Measurements from ENCODE around the gene CCDC146.

Gene CCDC146

GRCh38 chr7:77306231-77307067 lies 184.0 kb downstream of the CCDC146 start:
- TF ChIP-seq POLR2A (IDR thresholded peaks at IDR 0.05; ENCODE audit: low read depth, low read length), result no peak
- DNase-seq (ENCODE audit: insufficient read length, low spot score) (no peak), FAIRE-seq (no peak)

DNA sequence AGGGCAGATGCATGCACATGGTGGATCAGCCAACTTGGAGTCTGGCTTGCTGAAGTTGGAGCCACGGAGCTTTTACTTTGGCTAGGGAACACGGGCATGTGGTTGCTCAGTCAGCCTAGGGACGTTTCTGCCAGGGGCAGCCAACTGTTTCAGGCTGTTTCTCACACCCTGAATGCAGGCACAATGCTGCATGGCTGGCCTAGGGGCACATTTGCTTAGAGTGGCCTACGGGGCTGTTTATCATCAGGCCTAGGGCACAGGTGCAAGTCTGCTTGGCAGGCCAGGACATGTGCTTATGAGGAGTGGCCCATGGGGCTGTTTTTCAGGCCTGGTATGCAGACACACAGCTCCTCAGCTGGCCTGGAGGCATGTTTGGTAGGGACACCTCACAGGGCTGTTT lies 186.4 kb downstream of the CCDC146 start:
- no peak for TF ChIP-seq POLR2A (IDR thresholded peaks at IDR 0.05; ENCODE audit: low read depth, low read length)
- FAIRE-seq (no peak), DNase-seq (ENCODE audit: insufficient read length, low spot score) (no peak)

DNA sequence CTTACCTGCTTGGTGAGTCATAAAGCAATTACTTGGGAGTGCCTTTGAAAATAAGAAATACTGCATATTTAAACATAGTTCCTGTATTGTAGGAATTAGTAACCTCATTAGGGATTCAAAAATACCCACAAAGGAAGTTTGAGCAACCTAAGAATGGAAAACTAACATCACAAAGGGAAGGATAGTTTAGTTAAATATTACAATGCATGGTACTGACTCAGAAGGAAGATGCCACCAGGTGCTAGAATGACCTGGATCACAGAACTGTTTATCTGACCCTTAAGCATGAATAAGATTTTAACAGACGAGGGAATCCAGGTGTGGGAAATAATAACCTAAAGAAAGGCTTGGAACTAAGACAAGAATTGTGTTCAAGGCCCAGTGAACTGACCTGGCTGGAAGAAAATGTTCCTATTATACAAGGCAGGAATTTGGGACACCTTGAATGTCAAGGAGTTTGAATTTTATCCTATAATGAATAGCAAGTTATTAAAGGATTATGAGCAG lies 187.4 kb downstream of the CCDC146 start:
- no peak for TF ChIP-seq POLR2A (IDR thresholded peaks at IDR 0.05; ENCODE audit: low read depth, low read length)
- FAIRE-seq, result no peak
- DNase-seq (ENCODE audit: insufficient read length, low spot score), result no peak

- no peak for DNase-seq (ENCODE audit: insufficient read length, low spot score)
- no peak for TF ChIP-seq POLR2A (IDR thresholded peaks at IDR 0.05; ENCODE audit: low read depth, low read length)
- FAIRE-seq, result no peak
Observed at GRCh38 chr7:77310982-77311381, 188.6 kb downstream of the CCDC146 start.

DNA sequence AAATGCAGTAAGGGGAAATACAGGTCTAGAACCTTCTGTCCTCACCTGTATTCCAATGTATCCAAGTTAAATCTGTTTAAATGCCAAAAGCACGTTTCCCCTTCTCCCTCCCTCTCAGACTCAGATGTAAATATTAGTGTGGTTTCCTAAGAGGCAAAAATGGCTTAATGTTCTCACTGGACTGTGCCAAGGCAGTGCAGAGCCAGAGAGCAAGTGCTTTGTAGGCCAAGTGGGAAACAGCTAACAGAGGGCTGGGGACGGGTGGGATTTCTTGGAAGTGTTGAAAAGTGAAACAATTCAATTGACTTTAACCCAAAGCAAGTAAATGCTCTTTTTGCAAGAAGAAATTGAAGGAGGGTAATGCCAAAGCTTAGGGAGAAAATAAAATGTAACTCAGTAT lies 190.7 kb downstream of the CCDC146 start:
- no peak for TF ChIP-seq POLR2A (IDR thresholded peaks at IDR 0.05; ENCODE audit: low read depth, low read length)
- FAIRE-seq (no peak), DNase-seq (ENCODE audit: insufficient read length, low spot score) (no peak)

GRCh38 chr7:77313876-77314480 lies 191.6 kb downstream of the CCDC146 start:
- TF ChIP-seq POLR2A (IDR thresholded peaks at IDR 0.05; ENCODE audit: low read depth, low read length), result no peak
- no peak for FAIRE-seq
- no peak for DNase-seq (ENCODE audit: insufficient read length, low spot score)

- no peak for FAIRE-seq
- no peak for TF ChIP-seq POLR2A (IDR thresholded peaks at IDR 0.05; ENCODE audit: low read depth, low read length)
- DNase-seq (ENCODE audit: insufficient read length, low spot score), result no peak
Observed at GRCh38 chr7:77315182-77315591, 192.8 kb downstream of the CCDC146 start.

DNA sequence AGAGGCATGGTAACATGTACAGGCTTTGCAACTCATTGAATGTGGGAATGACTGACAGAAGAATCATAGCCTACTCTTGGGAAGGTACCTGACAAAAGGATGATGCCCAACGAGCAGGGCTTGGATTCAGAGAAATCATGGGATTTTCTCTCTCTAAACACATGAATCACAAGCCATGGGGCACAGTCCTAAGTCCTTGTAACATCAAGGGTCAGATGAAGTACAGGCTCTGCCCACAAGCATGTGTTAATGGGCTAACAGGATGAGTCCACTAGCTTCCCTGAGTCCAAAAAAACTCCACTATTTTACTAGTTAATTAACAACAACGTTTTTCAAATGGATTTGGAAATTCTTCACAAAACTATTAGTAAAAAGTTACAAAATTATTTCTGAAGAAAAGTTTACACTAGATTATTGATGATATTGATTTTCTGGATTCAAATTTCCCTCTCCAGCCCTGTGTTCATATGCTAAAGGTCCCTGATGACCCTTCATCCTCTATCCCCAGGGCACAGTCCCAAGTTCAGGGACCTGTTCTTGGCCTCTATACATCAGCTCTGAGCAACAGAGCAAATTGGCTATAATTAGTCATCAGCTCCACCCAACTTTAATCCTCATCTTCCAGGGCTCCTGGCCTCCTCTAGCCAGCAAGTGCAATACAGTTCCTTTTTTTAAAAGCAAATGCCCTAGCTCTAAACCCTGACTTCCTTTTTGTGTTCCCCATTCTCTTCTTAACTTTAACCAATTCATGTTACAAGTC lies 194.0 kb downstream of the CCDC146 start:
- no peak for TF ChIP-seq POLR2A (IDR thresholded peaks at IDR 0.05; ENCODE audit: low read depth, low read length)
- FAIRE-seq (peak; percentile 38), DNase-seq (ENCODE audit: insufficient read length, low spot score) (no peak)

GRCh38 chr7:77318019-77318418 lies 195.6 kb downstream of the CCDC146 start:
- TF ChIP-seq POLR2A (IDR thresholded peaks at IDR 0.05; ENCODE audit: low read depth, low read length), result no peak
- FAIRE-seq, result no peak
- no peak for DNase-seq (ENCODE audit: insufficient read length, low spot score)

DNA sequence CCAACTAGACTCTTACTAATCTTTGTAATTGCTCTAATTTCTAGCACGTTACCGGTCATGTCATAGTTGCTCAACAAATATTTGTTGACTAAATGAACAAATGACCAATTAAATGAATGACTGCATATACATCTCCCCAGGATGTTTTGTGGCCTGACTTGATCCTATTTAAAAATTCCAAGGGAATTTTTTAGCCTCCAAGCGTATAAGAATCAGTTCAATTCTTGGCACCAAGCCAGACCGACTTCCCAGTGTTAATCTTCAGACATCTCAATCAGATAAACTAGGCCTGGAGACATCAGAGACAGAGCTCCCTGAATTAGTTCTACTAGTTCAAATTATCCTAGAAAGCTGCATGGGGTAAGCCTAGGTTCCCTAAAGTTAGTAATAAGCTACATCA lies 197.7 kb downstream of the CCDC146 start:
- DNase-seq (ENCODE audit: insufficient read length, low spot score) (no peak), FAIRE-seq (no peak)
- TF ChIP-seq POLR2A (IDR thresholded peaks at IDR 0.05; ENCODE audit: low read depth, low read length), result no peak

- FAIRE-seq, result no peak
- no peak for TF ChIP-seq POLR2A (IDR thresholded peaks at IDR 0.05; ENCODE audit: low read depth, low read length)
- DNase-seq (ENCODE audit: insufficient read length, low spot score), result no peak
Observed at GRCh38 chr7:77320714-77321113, 198.3 kb downstream of the CCDC146 start.

- DNase-seq (ENCODE audit: insufficient read length, low spot score), result no peak
- FAIRE-seq, result no peak
- TF ChIP-seq POLR2A (IDR thresholded peaks at IDR 0.05; ENCODE audit: low read depth, low read length), result no peak
Observed at GRCh38 chr7:77321300-77321699, 198.9 kb downstream of the CCDC146 start.

DNA sequence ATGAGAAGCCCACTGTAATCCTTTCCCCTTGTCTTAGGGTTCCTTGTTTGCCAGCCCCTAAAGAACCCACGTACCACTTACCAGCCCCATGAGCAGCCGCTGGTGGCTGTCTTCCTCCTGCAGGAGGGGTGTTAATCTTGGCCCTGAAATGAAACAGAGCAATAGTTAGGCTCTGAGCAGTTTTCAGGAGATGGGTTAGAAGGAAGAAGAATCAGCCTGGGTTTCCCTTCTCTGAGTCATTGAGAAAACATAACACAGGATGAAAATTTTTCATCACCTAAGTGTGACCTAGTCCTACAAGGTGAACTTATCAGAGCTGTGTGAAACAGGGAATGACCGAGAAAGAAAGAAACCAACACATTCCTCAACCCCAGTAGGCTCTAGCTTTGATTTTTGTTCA lies 203.7 kb downstream of the CCDC146 start:
- DNase-seq (ENCODE audit: insufficient read length, low spot score) (no peak), FAIRE-seq (peak; percentile 20)
- TF ChIP-seq POLR2A (IDR thresholded peaks at IDR 0.05; ENCODE audit: low read depth, low read length), result no peak

Measured in H54 (cell line).